ENCODE results near the gene ZNF195. TPM values are rescaled to one million over a fixed set of nuclear protein-coding genes. Genes with fewer than 3 reads are reported as not detected.
"Not testable (repeated sequence)": the region's sequence is repeated elsewhere in the genome, so short reads cannot be mapped to it uniquely, and the experiment has no call there.

The ZNF195 gene
- total and polyA plus RNA-seq, 4 donors, result 13.2 to 29.6 (median 19.6) TPM

- H3K4me1 ChIP-seq (ENCODE audit: control insufficient read depth in 5 of 5, insufficient read depth in 5 of 5, low read length in 5 of 5); H3K27ac ChIP-seq (ENCODE audit: low read depth in 1 of 2, low read length in 1 of 2); H3K9ac ChIP-seq (ENCODE audit: insufficient read depth in 1 of 2, low read length in 2 of 2); H3K4me3 ChIP-seq; H3K27me3 ChIP-seq (ENCODE audit: control insufficient read depth in 3 of 3, insufficient read depth in 3 of 3, low read length in 2 of 3); DNase-seq; H3K36me3 ChIP-seq (ENCODE audit: control insufficient read depth in 4 of 4, insufficient read depth in 4 of 4, low read length in 4 of 4); ATAC-seq (ENCODE audit: insufficient read depth, low FRiP score); H3K9me3 ChIP-seq (ENCODE audit: control insufficient read depth in 4 of 4, insufficient read depth in 3 of 4, low read length in 3 of 4): not testable (repeated sequence)
- WGBS, 2 donors, result 100% methylated on average over 1 of the region's 3 CpGs; no CpG with 5 or more reads in 1 of the 2 donors
Observed at GRCh38 chr11:3324724-3325123, 54.2 kb downstream of the ZNF195 start.

Small RNA genes lying within 50 kb of the gene (small RNA-seq; reads per million reads assigned to genes)
- not detected for gene AC123788.2 (ENCODE audit: low replicate concordance)

Other genes starting within 250 kb of the ZNF195 start
- 10 to 100 TPM; 34.2 to 51.5 TPM for gene OSBPL5, start 213.8 kb downstream of the ZNF195 start, total RNA-seq
- 10 to 100 TPM; 15.2 to 22.5 TPM for gene OSBPL5, start 213.8 kb downstream of the ZNF195 start, polyA plus RNA-seq
- not detected for gene MRGPRG, start 160.3 kb downstream of the ZNF195 start, total RNA-seq
- not detected for gene MRGPRG, start 160.3 kb downstream of the ZNF195 start, polyA plus RNA-seq
- under 1 TPM in 1 of 2 donors, not detected in 1; 0.18 TPM for gene MRGPRE, start 146.7 kb downstream of the ZNF195 start, total RNA-seq
- gene MRGPRE, start 146.7 kb downstream of the ZNF195 start, polyA plus RNA-seq, result under 1 TPM; 0.03 to 0.16 TPM

Measured in lung (tissue), 11 donors.